Astrocyte (in vitro differentiated cells and primary cell): ENCODE results near the gene WDR1.

Source experiments
- EZH2 ChIP-seq: IDR thresholded peaks from 2 replicates; pipeline ENCODE4 v1.6.1; 2012; ENCODE audit warnings: mild to moderate bottlenecking, low read length, inconsistent platforms; ENCODE audit not compliant: insufficient read depth
- TF ChIP-seq, protein P1 (sequence below): IDR thresholded peaks from 2 replicates; pipeline ENCODE4 v1.5.1; 2011; ENCODE audit warnings: low read depth, mild to moderate bottlenecking, inconsistent platforms, low read length, moderate library complexity; ENCODE audit not compliant: insufficient read depth

DNA sequence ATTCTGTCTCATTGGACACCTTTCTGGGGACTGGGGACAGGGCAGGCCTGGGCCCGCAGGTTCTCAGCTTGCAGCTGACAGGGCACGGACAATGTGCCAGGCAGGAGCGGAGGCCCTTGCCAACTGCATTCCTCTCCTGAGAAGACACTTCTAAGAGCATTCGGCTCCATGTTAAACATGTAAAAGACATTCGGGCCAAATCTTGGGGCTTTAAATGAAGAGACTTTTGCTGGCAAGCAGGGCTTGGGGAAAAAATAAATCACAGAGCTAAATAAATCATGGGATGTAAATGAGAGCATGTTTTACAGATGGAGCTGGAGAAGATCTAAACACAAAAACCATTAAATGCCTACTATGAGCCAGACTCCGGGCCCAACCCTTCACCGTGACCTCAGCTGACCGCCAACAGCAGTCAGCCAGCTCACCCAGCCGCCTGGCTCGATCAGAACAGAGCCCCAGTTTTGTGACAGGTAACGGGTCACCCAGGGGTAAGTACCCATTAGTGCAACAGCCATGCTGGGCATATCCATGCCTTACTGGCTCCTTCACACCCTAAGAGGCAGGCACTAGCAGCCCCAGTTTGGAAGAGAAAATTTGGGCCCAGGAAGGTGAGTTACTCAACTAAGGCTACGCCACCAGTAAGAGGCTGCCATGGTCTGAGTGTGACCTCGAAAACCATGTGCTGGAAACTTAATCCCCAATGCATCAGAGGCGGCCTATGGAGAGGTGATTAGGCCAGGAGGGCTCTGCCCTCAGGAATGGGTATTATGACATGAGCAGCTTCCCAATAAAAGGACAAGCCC, 14.7 kb downstream of the WDR1 start:
- TF ChIP-seq, protein P1, sequence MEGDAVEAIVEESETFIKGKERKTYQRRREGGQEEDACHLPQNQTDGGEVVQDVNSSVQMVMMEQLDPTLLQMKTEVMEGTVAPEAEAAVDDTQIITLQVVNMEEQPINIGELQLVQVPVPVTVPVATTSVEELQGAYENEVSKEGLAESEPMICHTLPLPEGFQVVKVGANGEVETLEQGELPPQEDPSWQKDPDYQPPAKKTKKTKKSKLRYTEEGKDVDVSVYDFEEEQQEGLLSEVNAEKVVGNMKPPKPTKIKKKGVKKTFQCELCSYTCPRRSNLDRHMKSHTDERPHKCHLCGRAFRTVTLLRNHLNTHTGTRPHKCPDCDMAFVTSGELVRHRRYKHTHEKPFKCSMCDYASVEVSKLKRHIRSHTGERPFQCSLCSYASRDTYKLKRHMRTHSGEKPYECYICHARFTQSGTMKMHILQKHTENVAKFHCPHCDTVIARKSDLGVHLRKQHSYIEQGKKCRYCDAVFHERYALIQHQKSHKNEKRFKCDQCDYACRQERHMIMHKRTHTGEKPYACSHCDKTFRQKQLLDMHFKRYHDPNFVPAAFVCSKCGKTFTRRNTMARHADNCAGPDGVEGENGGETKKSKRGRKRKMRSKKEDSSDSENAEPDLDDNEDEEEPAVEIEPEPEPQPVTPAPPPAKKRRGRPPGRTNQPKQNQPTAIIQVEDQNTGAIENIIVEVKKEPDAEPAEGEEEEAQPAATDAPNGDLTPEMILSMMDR, result no peak
- no peak for TF ChIP-seq EZH2
